A549 treated with ZK216348 at 1 μM for 4 hours (cell line): ENCODE measurements around the gene IFI16. TPM values are rescaled to one million over a fixed set of nuclear protein-coding genes. Genes with fewer than 3 reads are reported as not detected.

Experiments
- total RNA-seq: library from RNA; stranded (reverse); fragments of 200-300 nt; extraction: Qiagen RNA extraction; gene quantifications from 5 replicates; pipeline ENCODE4 v1.2.3, GENCODE V29; 2022; ENCODE audit warnings: low read depth

IFI16 gene
- 2.2 to 5.4 TPM (median 4.5 TPM) in 5 replicates for total RNA-seq

DNA sequence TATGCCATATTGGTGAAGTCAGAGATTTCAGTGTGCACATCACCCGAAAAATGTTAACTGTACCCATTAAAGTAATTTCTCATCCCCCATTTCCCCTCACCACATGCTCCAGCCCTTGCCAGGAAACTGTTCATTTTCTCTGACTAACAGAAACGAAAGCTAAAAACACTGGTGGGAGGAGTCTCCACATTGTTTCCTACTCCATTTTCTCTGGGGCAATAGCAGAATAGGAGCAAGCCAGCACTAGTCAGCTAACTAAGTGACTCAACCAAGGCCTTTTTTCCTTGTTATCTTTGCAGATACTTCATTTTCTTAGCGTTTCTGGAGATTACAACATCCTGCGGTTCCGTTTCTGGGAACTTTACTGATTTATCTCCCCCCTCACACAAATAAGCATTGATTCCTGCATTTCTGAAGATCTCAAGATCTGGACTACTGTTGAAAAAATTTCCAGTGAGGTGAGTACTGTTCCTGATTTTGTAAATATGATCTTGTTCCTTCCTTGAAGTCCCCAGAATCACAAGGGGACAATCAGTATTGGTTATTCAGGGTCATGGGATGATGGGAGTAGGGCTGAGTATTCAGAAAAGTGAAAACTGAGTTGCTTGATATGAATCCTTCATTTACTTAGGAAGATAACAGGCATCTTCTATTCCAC, at the start of gene IFI16:
IFI16 (plus strand) TSS at position 204 of the 658 bp plus-strand sequence. CDS start 4,774 bp downstream, outside the sequence.

GRCh38 chr1:159076438-159077119, 66.9 kb downstream of the IFI16 start, which contains the start of gene AIM2:
Gene AIM2, minus strand, starts transcription at chr1:159076766. Its CDS starts 3,267 bp downstream, at chr1:159073499.

Other genes starting within 250 kb of the IFI16 start
- gene OR6N1, start 237.7 kb upstream of the IFI16 start, total RNA-seq: not detected in 5 replicates
- not detected in 5 replicates for gene OR6N2, start 228.7 kb upstream of the IFI16 start, total RNA-seq
- gene MNDA, start 178.6 kb upstream of the IFI16 start, total RNA-seq: not detected in 5 replicates
- gene PYHIN1, start 78.4 kb upstream of the IFI16 start, total RNA-seq: not detected in 5 replicates
- not detected in 5 replicates for gene AIM2, start 66.9 kb downstream of the IFI16 start, total RNA-seq
- 0.09 to 0.26 TPM (median 0.12 TPM) in 5 replicates for gene CADM3, start 161.7 kb downstream of the IFI16 start, total RNA-seq
- not detected in 5 replicates for gene ACKR1, start 195.0 kb downstream of the IFI16 start, total RNA-seq